ENCODE results near the gene CCNQ.

Gene CCNQ

DNA sequence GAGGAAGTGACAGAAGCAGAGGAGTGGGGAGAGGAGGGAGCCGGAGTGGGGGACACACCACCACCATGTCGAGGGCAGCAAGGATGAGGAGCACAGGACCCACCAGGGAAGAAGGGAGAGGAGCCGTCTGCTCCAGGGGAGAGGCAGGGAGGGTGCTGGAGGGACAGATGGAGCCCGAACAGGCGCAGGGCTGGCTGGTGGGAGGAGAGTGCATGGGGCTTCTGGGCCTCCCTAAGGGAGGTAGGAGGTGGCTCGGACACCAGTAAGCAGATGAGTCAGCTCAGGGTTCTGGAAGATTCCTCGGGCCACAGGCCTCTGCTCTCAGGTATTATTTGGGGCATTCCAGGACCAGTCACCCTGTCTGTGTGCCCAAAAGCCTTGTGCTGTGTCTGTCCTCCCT lies 51.7 kb downstream of the CCNQ start:
- no peak for DNase-seq (ENCODE audit: low read depth)
- TF ChIP-seq CTCF (IDR thresholded peaks at IDR 0.05; ENCODE audit: insufficient read depth, low read depth, low read length, missing control alignments), result no peak
- no peak overlapping the region for H3K4me3 ChIP-seq (ENCODE audit: low read length)

- no peak for TF ChIP-seq CTCF (IDR thresholded peaks at IDR 0.05; ENCODE audit: insufficient read depth, low read depth, low read length, missing control alignments)
- DNase-seq (ENCODE audit: low read depth), result no peak
- no peak overlapping the region for H3K4me3 ChIP-seq (ENCODE audit: low read length)
Measured at GRCh38 chrX:153546386-153546785, 52.6 kb downstream of the CCNQ start.

- TF ChIP-seq CTCF (IDR thresholded peaks at IDR 0.05; ENCODE audit: insufficient read depth, low read depth, low read length, missing control alignments), result no peak
- no peak for DNase-seq (ENCODE audit: low read depth)
Measured at GRCh38 chrX:153544727-153545126, 54.2 kb downstream of the CCNQ start.

GRCh38 chrX:153539979-153540358 lies 59.0 kb downstream of the CCNQ start:
- no peak for DNase-seq (ENCODE audit: low read depth)
- TF ChIP-seq CTCF (IDR thresholded peaks at IDR 0.05; ENCODE audit: insufficient read depth, low read depth, low read length, missing control alignments), result no peak
- H3K4me3 ChIP-seq (ENCODE audit: low read length), result no peak overlapping the region

More at GRCh38 chrX:153544727-153545126, 54.2 kb downstream of the CCNQ start:
- no peak overlapping the region for H3K4me3 ChIP-seq (ENCODE audit: low read length)

GRCh38 chrX:153539171-153539978 lies 59.6 kb downstream of the CCNQ start:
- no peak overlapping the region for H3K4me3 ChIP-seq (ENCODE audit: low read length)
- DNase-seq (ENCODE audit: low read depth), result peak; percentile 54
- TF ChIP-seq CTCF (IDR thresholded peaks at IDR 0.05; ENCODE audit: insufficient read depth, low read depth, low read length, missing control alignments), result peak; percentile 72

- no peak overlapping the region for H3K4me3 ChIP-seq (ENCODE audit: low read length)
- TF ChIP-seq CTCF (IDR thresholded peaks at IDR 0.05; ENCODE audit: insufficient read depth, low read depth, low read length, missing control alignments), result no peak
- DNase-seq (ENCODE audit: low read depth), result no peak
Measured at GRCh38 chrX:153538424-153538823, 60.5 kb downstream of the CCNQ start.
